HEK293T (cell line): ENCODE results near the gene CDPF1.

Source experiments
- ARNT ChIP-seq: fragments of 450-650 bp; IDR thresholded peaks from 2 replicates; pipeline ENCODE4 v1.6.1; 2017; ENCODE audit warnings: mild to moderate bottlenecking
- BHLHE40 ChIP-seq: fragments of 450-650 bp; IDR thresholded peaks from 2 replicates; pipeline ENCODE4 v1.6.1; 2016; ENCODE audit warnings: mild to moderate bottlenecking, moderate library complexity, borderline replicate concordance
- CTBP1 ChIP-seq: fragments of 450-650 bp; IDR thresholded peaks from 2 replicates; pipeline ENCODE4 v1.6.1; 2016; ENCODE audit warnings: borderline replicate concordance
- ELF4 ChIP-seq: fragments of 450-650 bp; IDR thresholded peaks from 2 replicates; pipeline ENCODE4 v1.6.1; 2017; ENCODE audit warnings: antibody characterized with exemption
- FOXA1 ChIP-seq: fragments of 450-650 bp; IDR thresholded peaks from 2 replicates; pipeline ENCODE4 v1.6.1; 2016; ENCODE audit warnings: mild to moderate bottlenecking
- FOXK2 ChIP-seq: fragments of 450-650 bp; IDR thresholded peaks from 2 replicates; pipeline ENCODE4 v1.6.1; 2016; ENCODE audit warnings: mild to moderate bottlenecking
- FOXM1 ChIP-seq: fragments of 450-650 bp; IDR thresholded peaks from 2 replicates; pipeline ENCODE4 v1.6.1; 2017; ENCODE audit warnings: mild to moderate bottlenecking, borderline replicate concordance
- LEF1 ChIP-seq: fragments of 450-650 bp; IDR thresholded peaks from 2 replicates; pipeline ENCODE4 v1.6.1; 2017; ENCODE audit warnings: mild to moderate bottlenecking, borderline replicate concordance
- NFRKB ChIP-seq: fragments of 450-650 bp; IDR thresholded peaks from 2 replicates; pipeline ENCODE4 v1.6.1; 2016; ENCODE audit warnings: mild to moderate bottlenecking, moderate library complexity
- SP1 ChIP-seq: fragments of 450-650 bp; IDR thresholded peaks from 2 replicates; pipeline ENCODE4 v1.6.1; 2017
- SUZ12 ChIP-seq: fragments of 450-650 bp; IDR thresholded peaks from 2 replicates; pipeline ENCODE4 v1.6.1; 2016; ENCODE audit warnings: mild to moderate bottlenecking
- TARDBP ChIP-seq: fragments of 450-650 bp; IDR thresholded peaks from 2 replicates; pipeline ENCODE4 v1.6.1; 2016
- ZNF384 ChIP-seq: fragments of 450-650 bp; IDR thresholded peaks from 2 replicates; pipeline ENCODE4 v1.6.1; 2016

DNA sequence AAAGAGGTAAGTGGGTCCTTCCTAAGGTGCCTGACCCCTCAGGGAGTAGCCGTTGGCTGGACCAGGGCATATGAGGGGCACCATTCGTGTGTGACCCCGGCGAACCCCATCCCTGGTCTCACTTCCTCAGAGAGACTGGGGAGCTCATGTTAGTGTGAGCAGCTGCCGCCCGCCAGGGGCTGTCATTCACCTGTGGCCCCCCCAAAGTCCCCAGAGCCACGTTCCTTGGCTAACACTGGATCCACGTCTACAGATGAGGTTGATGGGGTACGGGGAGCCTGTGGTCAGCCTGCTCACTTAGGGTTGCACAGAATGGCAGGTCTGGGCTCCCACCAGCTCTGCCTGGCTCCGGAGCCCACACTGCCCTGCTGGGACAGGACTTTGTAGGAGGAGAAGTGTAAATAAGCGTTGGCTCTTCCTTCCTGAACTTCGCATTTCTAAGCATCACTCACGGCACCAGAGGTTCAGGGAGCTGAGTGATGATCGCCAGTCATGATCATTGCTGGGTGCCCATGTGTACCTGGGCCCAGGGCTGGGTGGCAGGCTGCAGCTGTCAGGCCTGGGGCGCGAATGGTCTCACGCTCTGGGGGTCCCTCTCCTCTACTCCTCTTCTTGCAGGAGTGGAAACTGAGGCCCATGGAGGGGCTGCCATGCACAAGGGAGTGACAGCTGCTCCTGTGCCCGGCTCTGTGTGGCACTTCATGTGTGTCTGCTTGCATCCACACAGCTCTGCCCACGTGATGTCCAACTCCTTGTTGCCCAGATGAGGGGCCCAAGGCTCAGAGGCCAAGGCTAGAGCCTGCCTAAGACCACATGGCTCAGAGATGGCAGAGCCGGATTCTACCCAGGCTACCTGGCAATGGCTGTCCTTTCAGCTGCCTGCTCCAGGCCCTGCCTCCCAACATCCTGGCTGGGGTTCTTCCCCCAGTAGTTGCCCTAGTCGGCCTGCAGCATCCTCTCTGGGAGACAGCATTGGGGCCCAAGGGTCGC lies 28.9 kb upstream of the CDPF1 start:
- TF ChIP-seq FOXM1 = no peak
- no peak for TF ChIP-seq FOXA1
- TF ChIP-seq FOXK2 = no peak
- no peak for TF ChIP-seq TARDBP
- TF ChIP-seq LEF1 = no peak
- no peak for TF ChIP-seq ARNT
- no peak for TF ChIP-seq SUZ12
- no peak for TF ChIP-seq BHLHE40
- no peak for TF ChIP-seq ELF4
- no peak for TF ChIP-seq SP1
- no peak for TF ChIP-seq ZNF384
- no peak for TF ChIP-seq NFRKB
- no peak for TF ChIP-seq CTBP1
